Endometrial microvascular endothelial cells (primary cell): ENCODE measurements around the gene ZNF467. TPM values are rescaled to one million over a fixed set of nuclear protein-coding genes. Genes with fewer than 3 reads are reported as not detected.

Source experiments
- in situ Hi-C: cut with HindIII; loops from 2 replicates; pipeline ENCODE4 v1.10.0; 2017; ENCODE audit warnings: low sequenced_read_pairs, low pct_unique_long_range_greater_than_20kb; ENCODE audit errors: inconsistent ontology term
- total RNA-seq: library from RNA; depleted of rRNA; stranded (reverse); fragments of >200 nt; gene quantifications from one replicate; pipeline ENCODE4 v1.2.3, GENCODE V29; 2015; ENCODE audit errors: inconsistent ontology term

ZNF467 gene
- total RNA-seq, 1 donor from 2014 or later = 0.09 TPM

DNA sequence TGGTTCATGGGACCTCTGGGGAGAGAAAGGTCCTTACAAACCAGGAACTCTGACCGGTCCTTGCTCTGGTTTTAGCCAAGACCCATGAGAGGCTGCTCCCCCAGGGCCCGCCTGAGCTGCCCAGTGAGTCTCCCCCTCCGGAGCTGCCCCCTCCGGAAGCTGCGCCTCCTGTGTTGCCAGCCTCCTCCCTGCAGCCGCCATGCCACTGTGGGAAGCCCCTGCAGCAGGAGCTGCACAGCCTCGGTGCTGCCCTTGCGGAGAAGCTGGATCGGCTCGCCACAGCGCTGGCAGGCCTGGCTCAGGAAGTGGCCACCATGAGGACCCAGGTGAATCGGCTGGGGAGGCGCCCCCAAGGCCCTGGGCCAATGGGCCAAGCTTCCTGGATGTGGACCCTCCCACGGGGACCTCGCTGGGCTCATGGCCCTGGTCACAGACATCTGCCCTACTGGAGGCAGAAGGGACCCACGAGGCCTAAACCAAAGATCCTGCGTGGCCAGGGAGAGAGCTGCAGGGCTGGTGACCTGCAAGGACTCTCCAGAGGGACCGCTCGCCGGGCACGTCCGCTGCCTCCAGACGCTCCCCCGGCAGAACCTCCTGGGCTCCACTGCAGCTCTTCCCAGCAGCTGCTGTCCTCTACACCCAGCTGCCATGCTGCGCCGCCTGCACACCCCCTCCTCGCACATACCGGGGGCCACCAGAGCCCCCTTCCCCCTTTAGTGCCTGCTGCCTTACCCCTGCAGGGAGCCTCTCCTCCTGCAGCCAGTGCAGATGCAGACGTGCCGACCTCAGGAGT, 40.1 kb downstream of the ZNF467 start:
- in situ Hi-C loops = no loop called here

DNA sequence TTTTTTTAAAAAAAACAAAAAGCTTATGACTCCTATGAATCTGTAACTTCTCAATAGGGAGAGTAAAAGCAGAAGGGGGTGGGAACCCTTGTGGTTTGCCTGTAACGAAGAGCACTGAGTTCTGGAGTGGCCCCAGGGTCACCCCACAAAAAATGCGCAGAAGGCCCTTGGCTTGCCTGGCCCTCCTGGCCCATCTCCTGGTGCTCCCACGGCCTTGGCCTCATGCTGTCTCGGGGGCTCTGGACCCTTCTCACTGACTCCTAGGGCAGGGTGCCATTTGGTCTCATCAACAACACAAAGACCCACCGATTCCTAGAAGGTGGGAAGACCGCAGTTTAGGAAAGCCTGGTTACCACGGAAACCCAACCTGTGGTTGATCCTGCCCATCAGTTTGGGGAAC, 40.8 kb downstream of the ZNF467 start:
- in situ Hi-C loops = no loop called here

- in situ Hi-C loops = no loop called here
Observed at GRCh38 chr7:149732111-149732561, 41.3 kb downstream of the ZNF467 start.

- in situ Hi-C loops = no loop called here
Observed at GRCh38 chr7:149731207-149731955, 42.0 kb downstream of the ZNF467 start.

- in situ Hi-C loops = no loop called here
Observed at GRCh38 chr7:149729983-149730801, 43.2 kb downstream of the ZNF467 start.

- in situ Hi-C loops = no loop called here
Observed at GRCh38 chr7:149729586-149729982, 43.8 kb downstream of the ZNF467 start.

DNA sequence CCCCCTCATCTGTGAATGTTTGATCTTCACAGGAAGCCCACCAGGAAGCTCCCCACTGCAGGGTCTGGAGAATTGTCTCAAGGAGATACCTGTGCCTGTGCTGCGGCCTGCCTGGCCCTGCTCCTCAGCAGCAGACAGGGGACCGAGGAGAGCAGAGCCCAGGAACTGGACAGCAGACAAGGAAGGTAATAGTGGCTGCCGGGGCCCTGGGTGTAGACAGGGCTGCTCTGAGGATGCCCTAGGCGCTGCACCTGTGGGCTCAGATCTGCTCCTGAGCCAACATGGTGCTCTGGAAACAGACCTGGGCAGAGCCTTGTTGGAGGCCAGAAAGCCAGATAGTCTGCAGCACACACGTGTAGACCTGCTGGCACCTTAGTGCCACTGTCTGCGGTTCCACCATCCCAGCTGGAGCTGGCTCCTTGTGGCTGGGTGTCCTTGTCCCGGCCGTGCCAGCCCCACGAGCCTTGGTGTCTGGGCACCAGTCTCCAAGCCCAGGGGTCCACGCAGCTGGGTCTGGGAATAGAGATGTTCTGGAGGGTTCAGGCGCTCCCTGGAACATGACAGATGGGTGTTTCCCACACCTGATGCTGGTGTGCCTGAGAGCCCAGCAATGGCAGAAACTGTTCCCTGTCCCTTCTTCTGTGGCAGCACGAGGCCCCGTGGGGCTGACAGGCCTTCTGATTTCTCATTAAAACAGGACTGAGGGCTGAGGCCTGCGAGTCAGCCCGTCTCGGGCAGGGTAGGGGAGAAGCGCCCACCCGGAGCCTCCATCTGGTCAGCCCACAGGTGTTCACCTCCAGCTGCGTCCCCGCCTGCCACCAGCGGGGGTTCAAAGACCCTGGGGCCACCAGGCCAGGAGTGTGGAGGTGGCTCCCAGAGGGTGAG, 44.7 kb downstream of the ZNF467 start:
- in situ Hi-C loops = no loop called here

DNA sequence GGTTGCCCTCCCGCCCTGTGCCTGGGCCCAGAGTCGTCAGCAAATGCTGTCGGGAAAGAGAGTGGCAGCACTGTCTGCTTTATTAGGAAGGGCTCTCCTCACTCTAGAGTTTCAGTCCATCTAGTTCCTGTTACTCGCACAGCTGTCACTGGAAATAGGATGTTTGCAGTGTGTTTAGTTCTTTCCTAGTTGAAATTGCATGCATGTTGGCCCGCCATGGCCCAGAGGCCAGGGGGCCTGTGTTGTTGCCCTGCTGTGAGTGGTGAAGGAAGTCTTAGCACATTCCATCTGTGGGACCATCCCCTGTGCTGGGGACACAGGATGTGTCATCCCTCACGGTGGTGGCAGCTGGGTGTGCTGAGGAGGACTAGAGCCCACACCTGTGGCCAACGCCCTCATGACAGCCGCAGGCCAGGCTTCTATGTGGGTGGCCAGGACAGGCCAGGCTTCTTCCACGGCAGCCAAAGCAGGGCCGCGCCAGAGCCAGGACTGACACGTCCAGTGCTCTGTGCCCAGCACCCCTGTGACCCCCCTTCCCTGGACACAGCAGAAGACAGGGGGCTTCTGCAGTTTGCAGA, 45.4 kb downstream of the ZNF467 start:
- in situ Hi-C loops = no loop called here

DNA sequence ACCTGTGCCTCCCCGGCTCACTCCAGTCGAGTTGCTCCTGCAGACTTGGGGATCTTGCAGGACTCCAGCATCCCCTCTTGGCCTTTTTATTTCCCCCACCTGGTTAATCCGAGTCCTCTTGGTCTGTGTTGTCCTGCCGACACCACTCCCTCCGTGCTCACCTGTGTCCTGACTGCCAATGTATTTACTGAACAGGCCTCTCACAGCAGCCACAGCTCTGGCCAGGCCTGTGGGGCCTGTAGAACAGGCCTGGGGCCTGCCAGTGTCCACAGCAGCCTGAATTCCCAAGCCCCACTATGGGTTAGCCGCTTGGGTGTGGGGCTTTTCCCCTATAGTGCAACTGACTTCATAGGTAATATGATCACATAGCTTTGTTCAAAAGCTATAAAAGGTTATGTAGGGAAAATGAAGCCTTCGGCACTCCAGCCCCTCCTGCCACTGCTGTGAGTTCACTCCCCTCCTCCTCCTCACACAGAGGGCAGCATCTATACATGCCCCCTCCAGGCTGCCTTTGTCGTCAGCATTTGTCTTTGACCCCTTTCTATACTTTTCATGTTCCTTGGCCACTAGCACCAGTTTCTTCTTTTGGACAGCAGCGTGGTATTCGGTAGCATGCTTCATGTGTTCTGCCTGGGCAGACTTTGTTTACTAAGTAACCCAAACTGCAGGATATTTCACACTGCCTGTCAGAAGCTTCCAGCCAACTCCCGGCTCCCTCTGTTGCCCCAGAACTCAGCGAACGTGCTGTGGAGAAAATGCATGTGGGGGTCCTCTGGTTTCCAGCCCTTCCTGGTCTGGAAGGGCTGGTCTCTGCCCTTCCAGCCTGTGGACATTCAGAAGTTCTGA, 46.1 kb downstream of the ZNF467 start:
- in situ Hi-C loops = no loop called here

DNA sequence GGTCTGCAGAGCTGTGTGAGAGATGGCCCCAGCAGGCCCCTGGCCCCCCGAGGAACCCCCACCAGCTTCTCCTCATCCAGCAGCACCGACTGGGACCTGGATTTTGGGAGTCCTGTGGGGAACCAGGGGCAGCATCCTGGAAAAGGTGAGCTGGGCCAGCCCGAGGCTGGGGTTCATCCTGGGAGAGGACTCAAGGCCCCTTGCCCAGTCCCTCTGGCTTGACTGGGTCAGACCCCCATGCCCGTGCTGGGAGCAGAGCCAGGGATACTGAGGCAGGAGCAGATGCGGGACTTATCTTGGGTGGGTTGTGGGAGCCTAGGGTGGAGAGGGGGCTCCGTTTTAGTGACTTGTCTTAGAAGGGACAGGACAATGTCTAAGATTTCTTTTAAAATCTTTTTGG, 47.5 kb downstream of the ZNF467 start:
- in situ Hi-C loops = no loop called here

DNA sequence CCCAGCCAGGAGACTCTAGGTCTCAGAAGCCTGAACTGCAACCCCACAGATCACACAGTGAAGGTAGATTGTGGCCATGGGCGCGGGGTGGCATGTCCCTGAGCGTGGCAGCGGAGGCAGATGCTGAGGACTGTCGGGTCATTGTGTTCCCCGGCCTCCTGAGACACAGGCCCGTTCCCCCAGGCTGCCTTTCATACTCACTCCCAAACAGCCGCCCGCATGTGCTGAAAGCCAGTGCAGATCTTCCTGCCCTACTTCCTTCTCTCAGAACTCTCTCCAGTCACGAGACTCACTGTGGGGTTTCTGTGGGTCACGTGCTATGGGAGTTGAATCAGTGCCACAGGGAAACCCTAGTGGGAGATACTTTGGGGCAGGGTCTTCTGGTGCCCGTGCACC, 48.0 kb downstream of the ZNF467 start:
- in situ Hi-C loops = no loop called here

DNA sequence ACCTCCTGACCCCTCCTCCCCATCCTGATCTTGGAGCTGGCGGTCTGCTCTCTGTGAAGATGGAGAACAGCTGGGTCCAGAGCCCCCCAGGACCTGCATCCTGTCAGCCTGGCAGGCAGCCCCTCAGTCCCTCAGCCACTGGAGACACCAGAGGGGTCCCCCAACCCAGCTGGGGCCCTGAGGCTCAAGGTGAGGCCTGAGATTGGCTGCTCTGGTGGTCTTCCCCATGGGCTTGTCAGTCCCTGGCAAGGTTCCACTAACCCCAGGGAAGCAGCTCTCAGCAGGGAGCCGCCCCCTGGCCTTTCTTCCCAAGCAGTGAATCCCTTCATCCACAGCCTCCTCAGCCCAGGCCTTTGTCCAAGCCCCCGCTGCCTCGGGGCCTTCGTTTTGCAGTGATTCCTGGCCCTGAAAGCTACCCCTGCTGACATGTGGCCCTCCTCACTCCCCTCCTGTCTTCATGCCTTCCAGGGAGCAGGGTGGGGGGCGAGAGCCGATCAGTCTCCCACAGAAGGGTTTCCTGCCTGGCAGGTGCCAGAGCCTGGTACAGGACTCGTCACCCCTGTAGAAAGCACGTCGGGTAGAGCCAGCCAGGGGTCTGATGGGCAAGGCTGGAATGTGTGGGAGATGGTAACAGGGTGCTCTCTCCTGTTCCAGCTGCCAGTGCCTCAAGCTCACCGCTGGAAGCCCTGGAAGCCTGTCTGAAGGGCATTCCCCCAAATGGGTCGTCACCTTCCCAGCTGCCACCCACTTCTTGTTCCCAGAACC, 48.5 kb downstream of the ZNF467 start:
- in situ Hi-C loops = no loop called here

DNA sequence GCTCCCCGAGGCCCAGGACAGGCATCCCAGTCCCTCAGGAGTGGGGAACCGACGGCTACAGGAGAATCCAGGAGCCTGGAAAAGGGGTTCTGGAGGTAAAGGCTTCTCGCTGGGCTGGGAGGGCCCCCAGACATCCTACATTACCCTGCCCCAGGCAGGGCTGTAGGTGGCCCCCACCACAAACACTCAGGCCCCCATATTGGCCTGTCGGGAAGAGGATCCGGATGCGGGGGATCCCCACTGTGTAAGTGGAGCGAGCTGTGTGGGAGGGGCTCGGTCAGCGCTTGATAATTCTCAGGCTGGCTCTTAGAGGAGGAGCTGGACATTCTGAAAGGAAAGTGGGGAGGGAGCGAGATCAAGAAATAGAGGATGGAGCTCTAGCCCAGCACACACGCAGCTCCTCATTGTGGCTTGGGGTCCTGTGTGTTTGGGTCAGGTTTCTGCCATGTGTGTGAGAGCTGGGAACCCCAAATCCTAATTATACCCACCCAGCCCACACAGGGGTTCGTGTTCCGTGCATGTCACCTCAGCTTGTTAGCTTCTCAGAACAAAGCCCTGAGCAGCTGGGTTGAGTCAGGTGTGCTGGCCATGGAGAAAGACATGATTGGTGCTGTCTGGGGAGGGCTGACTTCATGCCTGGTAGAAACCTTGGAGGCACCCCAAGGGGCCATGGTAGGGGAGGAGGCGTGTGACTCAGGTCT, 49.4 kb downstream of the ZNF467 start:
- in situ Hi-C loops = no loop called here

DNA sequence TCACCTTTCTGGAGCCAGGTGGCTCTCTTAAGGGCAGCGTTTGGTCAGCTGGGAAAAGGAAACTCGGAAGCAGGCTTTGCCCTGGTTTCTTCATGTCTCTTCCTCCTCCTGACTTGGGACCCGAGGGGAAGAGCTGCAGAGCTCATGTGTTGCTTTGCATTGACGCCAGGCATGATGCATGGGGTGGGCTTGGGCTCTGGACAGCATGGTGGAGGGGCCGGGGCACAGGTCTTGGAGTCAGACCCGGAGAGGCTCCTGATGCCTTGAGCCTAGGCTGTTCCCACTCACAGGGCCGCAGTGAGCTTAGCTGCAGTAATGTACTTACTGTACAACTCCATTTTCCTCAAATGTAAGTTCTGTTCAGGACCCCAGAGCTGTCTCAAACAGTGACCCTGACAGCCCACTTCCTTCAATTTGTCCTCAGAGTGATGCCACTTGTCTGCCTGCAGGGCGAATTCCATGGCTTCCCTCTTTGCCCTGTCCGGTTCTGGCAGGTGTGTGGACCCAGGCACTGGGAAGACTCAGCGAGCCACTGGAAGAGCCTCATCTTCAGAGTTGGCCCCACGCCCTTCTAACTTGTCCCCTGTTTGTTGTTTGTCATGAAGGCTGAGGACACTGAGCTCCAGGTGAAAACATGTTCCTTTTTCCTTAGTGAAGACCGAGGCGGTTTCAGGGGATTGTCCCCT, 50.2 kb downstream of the ZNF467 start:
- in situ Hi-C loops = no loop called here

DNA sequence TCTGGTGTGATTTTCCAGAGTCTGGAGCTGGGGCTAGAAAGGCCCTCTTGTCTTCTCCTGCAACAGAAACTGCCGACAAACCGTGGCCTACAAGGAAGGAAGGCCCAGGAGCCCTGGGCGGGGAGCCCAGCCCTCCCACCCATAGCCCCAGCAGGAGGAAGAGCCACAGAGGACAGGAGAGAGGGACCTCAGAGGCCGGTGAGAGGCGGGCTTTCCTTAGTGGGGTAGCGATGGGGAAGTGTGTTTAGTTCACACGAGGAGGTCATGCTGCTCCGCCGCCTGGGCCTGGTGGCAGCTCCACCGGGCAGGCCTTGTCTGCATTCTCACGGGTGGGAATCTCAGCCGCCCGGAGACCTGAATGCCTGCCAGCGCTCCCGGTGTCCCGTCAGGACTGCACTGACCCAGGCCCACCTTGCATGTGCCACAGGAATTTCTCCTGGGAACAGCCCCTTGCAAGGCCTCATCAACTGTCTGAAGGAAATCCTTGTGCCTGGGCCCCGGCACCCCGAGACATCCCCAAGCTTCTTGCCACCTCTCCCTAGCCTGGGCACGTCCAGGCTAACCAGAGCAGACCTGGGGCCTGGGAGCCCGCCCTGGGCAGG, 50.9 kb downstream of the ZNF467 start:
- in situ Hi-C loops = no loop called here
